ENCODE results near the gene ZFP36.
A peak's percentile ranks its signal among the peaks of the same experiment; 100 is the strongest.

Gene ZFP36

DNA sequence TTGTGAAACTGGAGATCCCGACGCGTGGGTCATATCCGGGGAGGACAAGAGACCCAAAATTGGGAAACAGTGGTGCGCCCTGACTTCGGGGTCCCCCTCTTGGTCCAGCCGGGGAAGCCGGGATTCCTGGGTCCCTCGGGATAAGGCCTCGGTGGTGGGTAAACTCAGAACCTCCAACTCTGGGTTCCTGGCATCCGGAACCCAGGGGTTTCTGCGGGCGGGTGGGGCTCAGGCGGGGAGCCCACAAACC lies 688 bp downstream of the ZFP36 start:
- no peak for DNase-seq

- DNase-seq = peak; percentile 56
Observed at GRCh38 chr19:39407660-39408391, 1.2 kb downstream of the ZFP36 start.

- DNase-seq = no peak
Observed at GRCh38 chr19:39408392-39409207, 2.0 kb downstream of the ZFP36 start.

- DNase-seq = peak; percentile 51
Observed at GRCh38 chr19:39409208-39410016, 2.8 kb downstream of the ZFP36 start.

- no peak for DNase-seq
Observed at GRCh38 chr19:39410017-39410830, 3.6 kb downstream of the ZFP36 start.

- DNase-seq = no peak
Observed at GRCh38 chr19:39410831-39411080, 4.1 kb downstream of the ZFP36 start.

DNA sequence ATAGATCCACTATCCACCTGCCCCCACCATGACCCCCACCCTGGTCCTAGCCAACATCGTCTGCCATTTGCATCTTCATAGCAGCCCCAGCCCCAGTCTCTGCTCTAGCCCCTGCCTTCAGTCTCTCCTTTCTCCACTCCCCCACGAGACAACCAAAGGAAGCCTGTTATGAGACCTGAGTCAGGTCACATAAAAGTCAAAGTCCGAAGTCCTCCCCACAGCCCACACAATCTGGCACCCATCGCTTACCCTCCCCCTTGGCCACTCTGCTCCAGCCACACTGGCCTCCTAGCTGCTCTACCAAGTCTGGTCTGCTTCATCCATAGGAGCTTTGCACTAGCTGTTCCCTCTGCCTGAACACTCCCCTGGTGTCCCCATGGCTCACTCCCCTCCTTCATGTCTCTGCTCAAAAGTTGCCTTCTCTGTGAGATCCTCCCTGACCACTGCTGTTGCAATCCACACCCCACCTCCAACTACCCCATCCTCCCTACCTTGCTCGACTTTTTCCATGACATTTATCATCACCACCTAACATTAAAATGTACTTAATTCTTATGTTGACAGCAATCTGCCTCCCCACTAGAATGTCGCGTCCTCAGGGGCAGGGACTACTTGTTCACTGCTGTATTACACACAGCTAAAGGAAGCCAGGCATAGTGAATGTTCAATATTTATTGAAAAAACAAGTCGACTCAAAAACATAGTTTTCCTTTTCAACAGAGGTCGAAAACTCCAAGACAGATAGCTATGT lies 4.6 kb downstream of the ZFP36 start:
- DNase-seq = no peak

GRCh38 chr19:39411832-39412099 lies 5.1 kb downstream of the ZFP36 start:
- DNase-seq = peak; percentile 95

GRCh38 chr19:39412100-39412866 lies 5.6 kb downstream of the ZFP36 start, which contains the start of gene PLEKHG2:
Gene PLEKHG2 (plus strand): TSS chr19:39412669. CDS start chr19:39414087, 1,418 bp downstream.
- DNase-seq = peak; percentile 99

GRCh38 chr19:39412867-39413271 lies 6.2 kb downstream of the ZFP36 start:
- no peak for DNase-seq

GRCh38 chr19:39413272-39413910 lies 6.7 kb downstream of the ZFP36 start:
- no peak for DNase-seq

- no peak for DNase-seq
Observed at GRCh38 chr19:39413911-39414608, 7.4 kb downstream of the ZFP36 start.

DNA sequence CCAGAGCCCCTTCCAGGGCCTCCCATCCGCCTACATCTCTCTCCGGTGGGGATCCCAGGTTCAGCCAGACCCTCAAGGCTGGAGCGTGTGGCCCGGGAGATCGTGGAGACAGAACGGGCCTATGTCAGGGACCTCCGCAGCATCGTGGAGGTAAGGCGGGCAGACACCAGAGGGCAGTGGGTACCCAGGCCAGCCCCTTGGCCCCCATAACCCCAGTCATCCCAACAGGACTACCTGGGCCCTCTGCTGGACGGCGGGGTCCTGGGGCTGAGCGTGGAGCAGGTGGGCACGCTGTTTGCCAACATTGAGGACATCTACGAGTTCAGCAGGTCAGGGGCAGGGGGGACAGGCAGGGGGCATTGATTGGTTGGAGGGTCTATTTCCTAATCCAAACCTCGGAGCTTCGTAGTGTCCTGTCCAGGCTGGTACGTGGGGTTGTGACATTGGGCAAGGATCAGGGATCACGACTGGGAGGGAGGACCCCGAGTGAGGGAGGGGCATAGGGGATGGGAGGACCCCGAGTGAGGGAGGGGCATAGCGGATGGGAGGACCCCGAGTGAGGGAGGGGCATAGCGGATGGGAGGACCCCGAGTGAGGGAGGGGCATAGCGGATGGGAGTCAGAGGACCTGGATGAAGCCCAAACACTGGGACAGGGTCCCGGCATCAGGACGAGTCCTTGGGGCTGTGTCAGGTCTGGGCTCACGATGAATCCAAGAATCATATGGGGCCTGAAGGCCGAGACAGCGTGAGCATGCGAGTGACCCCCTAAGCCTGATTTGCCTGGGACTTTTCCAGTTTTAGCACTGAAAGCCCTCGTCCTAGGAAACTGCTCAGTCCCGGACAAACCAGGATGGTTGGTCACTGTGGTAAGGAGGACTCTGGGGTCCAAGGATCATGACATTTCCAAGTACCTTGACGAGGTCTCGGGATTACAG lies 8.7 kb downstream of the ZFP36 start:
- no peak for DNase-seq

DNA sequence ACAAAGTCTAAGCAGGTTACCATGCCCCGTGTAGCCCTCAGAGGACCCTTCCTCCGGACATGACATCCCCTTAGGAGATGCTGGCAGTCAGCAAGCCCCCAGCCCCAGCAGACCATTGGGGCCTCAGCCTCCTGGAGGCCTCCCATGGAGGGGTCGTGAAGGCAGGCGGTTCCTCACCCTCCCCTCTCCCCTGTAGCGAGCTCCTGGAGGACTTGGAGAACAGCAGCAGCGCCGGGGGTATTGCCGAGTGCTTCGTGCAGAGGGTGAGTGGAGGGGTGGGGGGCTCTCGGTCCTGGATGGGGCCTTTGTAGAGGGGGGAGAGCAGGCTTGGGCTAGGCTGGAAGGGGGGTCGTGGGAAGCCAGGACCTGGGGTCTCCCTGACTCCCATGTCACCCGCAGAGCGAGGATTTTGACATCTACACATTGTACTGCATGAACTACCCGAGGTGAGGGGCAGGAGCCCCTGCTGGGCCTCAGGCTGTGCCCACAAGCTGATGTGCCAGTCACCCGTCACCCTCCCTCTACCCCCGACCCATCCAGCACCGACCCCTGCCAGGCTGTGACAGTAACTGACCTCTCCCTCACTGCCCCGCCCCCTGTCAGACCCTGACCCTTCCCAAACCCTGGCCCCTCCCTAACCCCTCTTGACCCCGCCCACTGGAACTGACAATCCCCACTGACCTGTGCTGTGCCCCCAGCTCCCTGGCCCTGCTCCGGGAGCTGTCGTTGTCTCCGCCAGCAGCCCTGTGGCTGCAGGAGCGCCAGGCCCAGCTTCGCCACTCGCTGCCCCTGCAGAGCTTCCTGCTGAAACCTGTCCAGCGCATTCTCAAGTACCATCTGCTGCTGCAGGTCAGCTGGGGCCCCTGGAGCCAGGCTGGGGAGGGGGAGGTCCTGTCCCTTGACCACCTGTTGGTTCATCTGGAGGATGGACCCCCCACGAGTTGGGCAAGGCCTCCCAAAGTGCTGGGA lies 9.8 kb downstream of the ZFP36 start:
- DNase-seq = no peak

- no peak for DNase-seq
Observed at GRCh38 chr19:39417463-39418181, 11.0 kb downstream of the ZFP36 start.

DNA sequence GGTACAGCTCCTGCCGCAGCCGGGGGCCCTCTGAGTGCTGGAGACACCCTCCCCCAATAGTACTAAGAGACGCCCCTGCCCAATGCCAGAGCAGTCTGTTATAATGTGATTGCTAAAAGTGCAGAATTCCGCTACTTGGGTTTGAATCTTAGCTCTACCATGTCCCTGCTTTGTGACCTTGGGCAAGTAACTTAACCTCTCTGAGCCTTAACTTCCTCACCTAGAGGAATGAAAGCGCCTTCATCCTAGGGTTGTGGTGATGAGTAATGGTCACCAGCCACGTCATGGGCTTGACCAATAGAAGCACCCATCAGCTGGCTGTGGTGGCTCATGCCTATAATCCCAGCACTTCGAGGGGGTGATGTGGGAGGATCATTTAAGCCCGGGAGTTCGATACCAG lies 12.4 kb downstream of the ZFP36 start:
- DNase-seq = no peak

GRCh38 chr19:39420769-39421168 lies 14.1 kb downstream of the ZFP36 start:
- DNase-seq = no peak

DNA sequence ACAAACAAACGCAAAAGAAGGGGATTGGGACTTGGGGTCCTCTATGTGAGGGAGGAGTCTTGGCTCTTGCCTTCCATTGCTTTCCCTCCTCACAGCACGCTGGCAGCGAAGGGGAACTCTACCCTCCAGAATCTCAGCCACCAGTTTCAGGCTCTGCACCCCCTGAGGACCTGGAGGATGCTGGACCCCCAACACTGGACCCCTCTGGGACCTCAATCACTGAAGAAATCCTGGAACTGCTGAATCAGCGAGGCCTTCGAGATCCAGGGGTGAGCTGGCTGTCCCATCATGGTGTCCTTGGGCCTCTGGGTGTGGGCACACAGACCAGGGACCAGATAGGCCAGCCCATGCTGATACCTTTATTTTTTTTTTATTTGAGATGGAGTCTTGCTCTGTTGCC lies 15.4 kb downstream of the ZFP36 start:
- DNase-seq = no peak
